Endodermal cell (in vitro differentiated cells): ENCODE measurements around the gene DPYSL4. TPM values are rescaled to one million over a fixed set of nuclear protein-coding genes. Genes with fewer than 3 reads are reported as not detected.

Experiments used
- DNase-seq: peaks from one replicate; pipeline ENCODE4 v3.0.0-alpha.2; 2017
- H3K27ac ChIP-seq: 2 replicates; pipeline ENCODE4 v1.5.1; 2013; ENCODE audit warnings: mild to moderate bottlenecking, low read depth, low read length, moderate library complexity
- H3K27me3 ChIP-seq: 2 replicates; pipeline ENCODE4 v1.6.1; 2013; ENCODE audit warnings: mild to moderate bottlenecking, low read length, moderate library complexity; ENCODE audit not compliant: insufficient read depth, control insufficient read depth, poor library complexity, severe bottlenecking
- H3K36me3 ChIP-seq: 2 replicates; pipeline ENCODE4 v1.7.0; 2013; ENCODE audit warnings: mild to moderate bottlenecking, low read length, moderate library complexity; ENCODE audit not compliant: control insufficient read depth, insufficient read depth
- H3K4me1 ChIP-seq: one replicate; pipeline ENCODE4 v1.7.0; 2013; ENCODE audit warnings: low read length; ENCODE audit not compliant: control insufficient read depth, insufficient read depth
- H3K4me3 ChIP-seq: 2 replicates; pipeline ENCODE4 v1.5.1; 2013; ENCODE audit warnings: mild to moderate bottlenecking, low read length, moderate library complexity
- H3K9ac ChIP-seq: 2 replicates; pipeline ENCODE4 v1.6.1; 2013; ENCODE audit warnings: mild to moderate bottlenecking, low read length, moderate library complexity; ENCODE audit not compliant: poor library complexity, severe bottlenecking; ENCODE audit errors: extremely low read depth
- H3K9me3 ChIP-seq: 2 replicates; pipeline ENCODE4 v1.6.1; 2013; ENCODE audit warnings: mild to moderate bottlenecking, low read length, moderate library complexity; ENCODE audit not compliant: control insufficient read depth
- H3K27ac Mint-ChIP-seq: 2 replicates; pipeline ENCODE4 v1.8.0; 2020; ENCODE audit warnings: mixed read lengths
- H3K27me3 Mint-ChIP-seq: 2 replicates; pipeline ENCODE4 v1.8.0; 2021; ENCODE audit warnings: mild to moderate bottlenecking, mixed read lengths; ENCODE audit not compliant: insufficient read depth
- H3K36me3 Mint-ChIP-seq: 2 replicates; pipeline ENCODE4 v1.8.0; 2020; ENCODE audit warnings: low read depth, mixed read lengths
- H3K4me1 Mint-ChIP-seq: 2 replicates; pipeline ENCODE4 v1.8.0; 2020; ENCODE audit warnings: mixed read lengths
- H3K4me3 Mint-ChIP-seq: 2 replicates; pipeline ENCODE4 v1.8.0; 2020; ENCODE audit warnings: mild to moderate bottlenecking, moderate library complexity, mixed read lengths
- H3K9me3 Mint-ChIP-seq: 2 replicates; pipeline ENCODE4 v1.8.0; 2020; ENCODE audit warnings: mild to moderate bottlenecking, mixed read lengths
- WGBS, 2 experiments: methylation state at CpG; one replicate each; pipeline versions ENCODE4 v1.1.5 to v1.1.7; 2013; ENCODE audit warnings: missing lambda C conversion rate in 2 of 2, mixed read lengths in 1 of 2; ENCODE audit not compliant: insufficient coverage in 1 of 2, insufficient read length in 1 of 2; 5-methylcytosine and 5-hydroxymethylcytosine counted together
- total RNA-seq, 2 donors: library from RNA; stranded (reverse); fragmentation: NEBNext Ultra II Directional in 1 of 2; extraction: Animal tissue kit (Norgen Biotek cat#: 25700) in 1 of 2; gene quantifications; 2 replicates in 1 of 2; 3 replicates in 1 of 2; pipeline ENCODE4 v1.2.1, GENCODE V29; 2021
- TF ChIP-seq, protein P1 (sequence below): fragments of 200-600 bp; sonication (generic); conservative IDR thresholded peaks from 2 replicates; pipeline ENCODE4 v1.5.0; 2021; ENCODE audit warnings: antibody characterized with exemption, mild to moderate bottlenecking

Gene DPYSL4
- total RNA-seq, 2 donors from 2014 or later = 5.1 to 13.5 TPM

DNA sequence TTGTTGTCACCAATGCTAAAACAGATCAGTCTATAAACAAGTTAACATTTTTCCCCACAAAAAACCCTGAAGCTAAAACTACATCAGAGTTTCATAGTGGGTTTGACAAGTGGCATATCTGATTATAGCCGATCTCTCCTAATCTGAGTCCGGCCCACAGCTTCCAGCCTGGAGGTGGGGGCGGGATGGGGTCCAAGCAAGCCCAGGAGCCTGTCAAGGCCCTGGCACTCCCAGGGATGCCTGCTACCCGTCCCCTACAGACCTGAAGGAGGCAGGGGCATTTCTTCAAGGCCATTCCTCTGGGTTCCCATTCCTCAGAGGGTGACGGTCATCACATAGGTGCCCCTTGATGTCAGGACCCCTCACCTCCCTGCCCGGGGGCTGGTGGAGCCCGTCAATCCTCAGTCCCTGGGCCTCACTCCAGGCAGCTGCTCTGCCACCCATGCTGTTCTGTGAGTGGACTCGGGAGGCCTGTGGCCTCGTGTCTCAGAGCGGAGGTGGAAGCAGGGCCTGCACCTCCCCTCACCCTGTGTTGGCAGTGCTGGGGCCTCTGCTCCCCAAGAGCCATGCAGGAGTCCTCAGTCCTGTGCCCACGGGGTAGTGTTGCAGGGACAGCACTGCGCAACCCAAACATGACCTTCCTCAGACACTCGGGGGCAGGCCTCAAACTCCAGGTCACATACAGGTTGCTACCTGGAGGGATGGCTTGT, 8.8 kb downstream of the DPYSL4 start:
- TF ChIP-seq, protein P1, sequence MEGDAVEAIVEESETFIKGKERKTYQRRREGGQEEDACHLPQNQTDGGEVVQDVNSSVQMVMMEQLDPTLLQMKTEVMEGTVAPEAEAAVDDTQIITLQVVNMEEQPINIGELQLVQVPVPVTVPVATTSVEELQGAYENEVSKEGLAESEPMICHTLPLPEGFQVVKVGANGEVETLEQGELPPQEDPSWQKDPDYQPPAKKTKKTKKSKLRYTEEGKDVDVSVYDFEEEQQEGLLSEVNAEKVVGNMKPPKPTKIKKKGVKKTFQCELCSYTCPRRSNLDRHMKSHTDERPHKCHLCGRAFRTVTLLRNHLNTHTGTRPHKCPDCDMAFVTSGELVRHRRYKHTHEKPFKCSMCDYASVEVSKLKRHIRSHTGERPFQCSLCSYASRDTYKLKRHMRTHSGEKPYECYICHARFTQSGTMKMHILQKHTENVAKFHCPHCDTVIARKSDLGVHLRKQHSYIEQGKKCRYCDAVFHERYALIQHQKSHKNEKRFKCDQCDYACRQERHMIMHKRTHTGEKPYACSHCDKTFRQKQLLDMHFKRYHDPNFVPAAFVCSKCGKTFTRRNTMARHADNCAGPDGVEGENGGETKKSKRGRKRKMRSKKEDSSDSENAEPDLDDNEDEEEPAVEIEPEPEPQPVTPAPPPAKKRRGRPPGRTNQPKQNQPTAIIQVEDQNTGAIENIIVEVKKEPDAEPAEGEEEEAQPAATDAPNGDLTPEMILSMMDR = no peak
- Mint-ChIP-seq H3K27me3 (no peaks in the 10 kb centered on the region), H3K27ac (no peak overlapping the region), H3K4me1 (no peaks in the 10 kb centered on the region), H3K9me3 (peaks cover 2% of the 10 kb centered on the region), H3K4me3 (no peak overlapping the region), H3K36me3 (peaks cover 9% of the 10 kb centered on the region)
- Histone ChIP-seq H3K9me3 (no peaks in the 10 kb centered on the region), H3K27me3 (no peaks in the 10 kb centered on the region), H3K4me1 (no peaks in the 10 kb centered on the region), H3K36me3 (no peaks in the 10 kb centered on the region), H3K9ac (no peak overlapping the region), H3K27ac (no peak overlapping the region), H3K4me3 (no peak overlapping the region)
- DNase-seq = no peak
- 89 to 97% methylated on average over 11 to 13 of the region's 13 CpGs for WGBS, 2 experiments

DNA sequence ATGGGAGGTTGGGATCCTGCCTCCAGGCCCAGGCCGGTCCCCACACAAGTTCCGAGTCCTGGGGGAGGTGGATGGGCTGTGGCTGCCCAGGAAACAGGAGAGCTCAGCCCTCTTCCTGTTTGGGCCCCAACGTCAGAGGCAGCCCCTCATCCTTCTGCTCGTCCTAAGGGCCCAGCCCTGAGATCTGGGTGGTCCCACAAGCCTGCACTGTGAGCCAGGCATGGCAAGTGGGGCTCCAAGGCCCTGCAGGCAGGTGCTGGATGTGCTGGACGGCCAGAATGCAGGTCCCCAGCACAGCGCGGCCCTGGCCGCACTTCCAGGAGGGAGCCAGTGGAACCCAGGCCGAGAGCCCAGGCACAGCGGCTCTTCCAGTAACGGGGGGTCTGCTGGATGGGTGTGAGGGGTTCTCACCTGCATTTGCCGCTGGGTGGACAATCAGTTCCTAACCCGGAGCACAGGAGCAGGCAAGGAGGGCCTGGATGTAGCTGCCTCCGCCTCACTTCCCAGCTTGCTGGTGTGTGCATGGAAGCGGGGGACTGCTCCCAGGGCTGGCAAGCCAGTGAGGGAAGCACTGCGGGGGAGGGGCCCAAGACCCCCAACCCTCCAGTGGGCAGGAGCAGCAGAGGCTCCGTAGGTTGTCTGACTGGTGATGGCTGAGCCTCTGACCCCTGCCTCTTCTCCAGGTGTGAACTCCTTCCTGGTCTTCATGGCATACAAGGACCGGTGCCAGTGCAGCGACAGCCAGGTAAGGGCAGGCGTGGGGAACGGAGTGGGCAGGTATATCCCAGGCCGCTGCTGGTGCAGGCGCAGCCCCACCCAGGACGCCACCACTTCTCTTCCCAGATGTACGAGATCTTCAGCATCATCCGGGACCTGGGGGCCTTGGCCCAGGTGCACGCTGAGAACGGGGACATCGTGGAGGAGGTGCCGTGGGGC, 9.7 kb downstream of the DPYSL4 start:
- no peak for DNase-seq
- WGBS, 2 experiments = 91 to 99% methylated on average over 11 to 30 of the region's 30 CpGs

More for the DNA sequence above, 9.7 kb downstream of the DPYSL4 start:
- Histone ChIP-seq H3K4me3 (no peak overlapping the region), H3K9ac (no peak overlapping the region), H3K9me3 (no peaks in the 10 kb centered on the region), H3K4me1 (no peaks in the 10 kb centered on the region), H3K36me3 (no peaks in the 10 kb centered on the region), H3K27ac (no peak overlapping the region), H3K27me3 (no peaks in the 10 kb centered on the region)
- Mint-ChIP-seq H3K27me3 (no peaks in the 10 kb centered on the region), H3K4me1 (no peaks in the 10 kb centered on the region), H3K36me3 (peaks cover 5% of the 10 kb centered on the region), H3K27ac (no peak overlapping the region), H3K4me3 (no peak overlapping the region), H3K9me3 (no peaks in the 10 kb centered on the region)
- TF ChIP-seq, protein P1 = no peak
